ENCODE results near the gene EMX2. TPM values are rescaled to one million over a fixed set of nuclear protein-coding genes. Genes with fewer than 3 reads are reported as not detected.

The EMX2 gene
- total and polyA plus RNA-seq, 12 donors: 0.13 to 0.59 (median 0.15) TPM; not detected in 7

GRCh38 chr10:117569610-117570390, 27.3 kb downstream of the EMX2 start:
- H3K27me3 ChIP-seq: peaks cover 0 to 72% (median 32%) of the 10 kb centered on the region in 7 donors
- DNase-seq: no peak

GRCh38 chr10:117570880-117571279, 28.3 kb downstream of the EMX2 start:
- Histone ChIP-seq H3K27me3 (peaks cover 0 to 71% (median 38%) of the 10 kb centered on the region in 7 donors), H3K4me1 (no peaks in the 10 kb centered on the region), H3K36me3 (no peaks in the 10 kb centered on the region), H3K4me3 (no peak overlapping the region), H3K9me3 (no peaks in the 10 kb centered on the region), H3K27ac (no peak overlapping the region)
- TF ChIP-seq CTCF (IDR thresholded peaks at IDR 0.05): no peak
- DNase-seq (no peak), ATAC-seq (no peak)
- intact Hi-C loops (cut with DNase I): no loop called here
- 46 to 58% methylated on average over 4 to 5 of the region's 5 CpGs for WGBS, 2 donors

More at GRCh38 chr10:117569610-117570390, 27.3 kb downstream of the EMX2 start:
- H3K9me3 ChIP-seq: no peaks in the 10 kb centered on the region
- no peak for ATAC-seq
- intact Hi-C loops (cut with DNase I): no loop called here
- TF ChIP-seq CTCF (IDR thresholded peaks at IDR 0.05): no peak
- H3K36me3 ChIP-seq: no peaks in the 10 kb centered on the region
- H3K4me3 ChIP-seq: no peak overlapping the region
- H3K4me1 ChIP-seq: no peaks in the 10 kb centered on the region
- 48 to 50% methylated on average over 9 of the region's 9 CpGs for WGBS, 2 donors
- no peak overlapping the region for H3K27ac ChIP-seq

GRCh38 chr10:117574498-117575146, 32.1 kb downstream of the EMX2 start:
- Histone ChIP-seq H3K27ac (no peak overlapping the region), H3K9me3 (no peaks in the 10 kb centered on the region), H3K27me3 (peaks cover 0 to 65% (median 26%) of the 10 kb centered on the region in 7 donors), H3K4me1 (no peaks in the 10 kb centered on the region), H3K4me3 (no peak overlapping the region), H3K36me3 (no peaks in the 10 kb centered on the region)
- DNase-seq (no peak), ATAC-seq (no peak)
- intact Hi-C loops (cut with DNase I): no loop called here
- 63 to 69% methylated on average over 11 of the region's 11 CpGs for WGBS, 2 donors
- TF ChIP-seq CTCF (IDR thresholded peaks at IDR 0.05): no peak

- intact Hi-C loops (cut with DNase I): no loop called here
- peaks cover 0 to 49% (median 12%) of the 10 kb centered on the region in 7 donors for H3K27me3 ChIP-seq
- WGBS, 2 donors: 59 to 66% methylated on average over 3 of the region's 3 CpGs
Observed at GRCh38 chr10:117578490-117578889, 35.9 kb downstream of the EMX2 start.

More at GRCh38 chr10:117578490-117578889, 35.9 kb downstream of the EMX2 start:
- Histone ChIP-seq H3K9me3 (no peaks in the 10 kb centered on the region), H3K27ac (no peak overlapping the region), H3K4me1 (no peaks in the 10 kb centered on the region), H3K36me3 (no peaks in the 10 kb centered on the region), H3K4me3 (no peak overlapping the region)
- ATAC-seq (no peak), DNase-seq (no peak)
- no peak for TF ChIP-seq CTCF (IDR thresholded peaks at IDR 0.05)

All from heart right ventricle (tissue), 16 donors.